GM04504 (cell line): Measurements from ENCODE around the gene CFAP77.

ENCODE experiments used
- DNase-seq: peaks from one replicate; pipeline ENCODE4 v3.0.0-alpha.2; 2012; ENCODE audit warnings: low read depth

The CFAP77 gene

DNA sequence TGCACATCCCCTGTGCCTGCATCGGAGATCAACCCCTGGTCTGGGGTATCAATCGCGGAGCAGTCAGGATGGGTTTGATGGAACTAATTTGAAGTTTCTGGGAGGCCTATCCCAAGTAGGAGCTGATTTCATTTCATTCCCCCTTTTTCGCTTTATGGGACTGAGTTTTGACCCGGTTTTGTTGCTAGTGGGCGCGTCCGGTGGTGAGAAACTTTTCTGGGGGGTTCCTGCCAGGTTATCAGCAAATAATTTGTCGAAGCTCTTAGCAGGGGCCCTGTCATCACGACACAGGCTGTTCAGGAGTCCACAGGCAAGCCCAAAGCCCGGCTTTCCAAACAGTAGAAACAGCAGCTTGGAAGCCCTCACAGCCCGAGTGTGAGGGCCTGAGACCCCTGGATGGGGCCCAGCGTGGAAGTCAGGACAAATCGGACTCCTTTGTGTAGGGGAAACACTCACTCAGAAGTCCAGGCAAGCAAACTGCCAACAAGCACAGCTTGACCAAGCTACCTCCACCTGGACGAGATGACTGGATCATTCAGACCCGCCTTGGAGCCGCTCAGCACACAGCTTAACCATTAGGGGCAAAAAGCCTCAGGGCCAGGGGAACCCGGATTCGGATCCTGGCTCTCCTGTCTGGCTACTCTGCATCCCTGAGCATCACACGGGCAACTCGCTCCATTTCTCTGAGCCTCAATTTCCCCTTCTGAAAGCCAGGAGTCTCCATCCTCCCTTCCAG lies 108.0 kb downstream of the CFAP77 start:
- no peak for DNase-seq

- DNase-seq, result no peak
Observed at GRCh38 chr9:132518626-132519025, 108.6 kb downstream of the CFAP77 start.

DNA sequence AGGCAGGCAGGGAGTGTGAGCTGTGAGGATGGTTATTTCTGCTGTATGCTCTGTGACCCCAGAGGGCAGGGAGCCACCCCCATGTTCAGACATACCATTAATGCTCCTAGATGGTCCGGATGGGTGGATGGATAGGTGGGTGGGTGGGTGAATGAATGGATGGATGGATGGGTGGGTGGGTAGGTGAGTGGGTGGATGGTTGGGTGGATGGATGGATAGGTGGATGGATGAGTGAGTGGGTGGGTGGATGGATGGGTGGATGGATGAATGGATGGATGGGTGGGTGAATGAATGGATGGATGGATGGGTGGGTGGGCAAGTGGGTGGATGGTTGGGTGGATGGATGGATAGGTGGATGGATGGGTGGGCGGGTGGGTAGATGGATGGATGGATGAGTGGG lies 109.0 kb downstream of the CFAP77 start:
- DNase-seq, result no peak

- DNase-seq, result no peak
Observed at GRCh38 chr9:132520612-132521011, 110.6 kb downstream of the CFAP77 start.

- DNase-seq, result no peak
Observed at GRCh38 chr9:132525308-132526023, 115.5 kb downstream of the CFAP77 start.

DNA sequence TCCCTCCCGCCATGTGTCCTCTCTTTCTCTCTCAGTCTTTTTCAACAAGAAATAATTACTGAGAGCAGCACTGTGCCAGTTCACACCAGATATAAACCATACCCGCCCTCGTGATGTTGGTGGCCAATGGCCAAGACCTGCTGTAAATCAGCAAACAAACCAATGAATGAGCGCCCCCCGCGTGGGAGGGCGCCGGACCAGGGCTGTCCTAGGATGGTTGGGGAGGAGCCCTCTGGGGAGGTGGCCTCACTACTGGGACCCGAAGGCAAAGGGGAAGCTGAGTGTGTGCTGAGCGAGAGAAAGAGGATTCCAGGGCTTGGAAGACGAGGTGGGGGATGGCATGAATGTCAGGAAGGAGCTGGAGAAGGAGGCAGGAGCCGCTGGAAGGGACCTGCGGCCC lies 121.2 kb downstream of the CFAP77 start:
- no peak for DNase-seq

GRCh38 chr9:132531710-132532570 lies 121.9 kb downstream of the CFAP77 start:
- no peak for DNase-seq

- no peak for DNase-seq
Observed at GRCh38 chr9:132534832-132535231, 124.8 kb downstream of the CFAP77 start.

- no peak for DNase-seq
Observed at GRCh38 chr9:132536124-132536523, 126.1 kb downstream of the CFAP77 start.

DNA sequence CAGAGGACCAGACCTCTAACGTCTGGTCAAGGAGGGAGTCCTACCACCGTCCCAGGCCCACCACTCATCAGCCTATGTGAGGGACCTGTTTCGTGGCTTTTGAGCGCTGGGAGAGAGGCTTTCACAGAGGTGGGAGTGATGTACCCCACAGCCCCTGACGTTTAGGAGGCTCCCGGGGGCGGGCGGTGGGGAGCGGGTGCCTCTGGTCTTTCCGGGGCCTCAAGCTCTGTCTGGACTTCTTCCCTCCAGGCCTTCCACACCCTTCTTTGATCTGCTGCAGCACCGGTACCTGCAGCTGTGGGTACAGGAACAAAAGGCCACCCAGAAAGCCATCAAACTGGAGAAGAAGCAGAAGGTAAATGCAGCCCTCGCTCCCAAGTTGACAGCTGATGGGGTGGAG lies 127.3 kb downstream of the CFAP77 start:
- no peak for DNase-seq

DNA sequence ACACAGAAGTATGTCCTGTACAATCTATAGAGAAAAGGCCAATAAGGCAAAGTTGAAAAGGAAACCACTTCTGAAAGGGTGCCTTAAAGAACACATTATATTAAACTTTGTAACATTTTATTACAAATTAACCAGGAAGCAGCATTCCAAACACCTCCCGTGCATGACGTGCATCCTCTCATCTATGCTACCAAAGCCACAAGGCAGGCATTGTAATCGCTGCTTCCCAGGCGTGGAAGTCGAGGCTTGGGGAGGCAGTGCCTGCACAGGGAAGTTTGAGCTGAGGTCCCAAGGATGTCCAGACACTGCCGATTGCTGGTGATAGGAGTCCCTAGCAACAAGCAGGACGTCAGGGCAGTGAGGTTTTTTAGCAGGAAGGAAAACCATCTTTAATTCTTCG lies 128.1 kb downstream of the CFAP77 start:
- no peak for DNase-seq

DNA sequence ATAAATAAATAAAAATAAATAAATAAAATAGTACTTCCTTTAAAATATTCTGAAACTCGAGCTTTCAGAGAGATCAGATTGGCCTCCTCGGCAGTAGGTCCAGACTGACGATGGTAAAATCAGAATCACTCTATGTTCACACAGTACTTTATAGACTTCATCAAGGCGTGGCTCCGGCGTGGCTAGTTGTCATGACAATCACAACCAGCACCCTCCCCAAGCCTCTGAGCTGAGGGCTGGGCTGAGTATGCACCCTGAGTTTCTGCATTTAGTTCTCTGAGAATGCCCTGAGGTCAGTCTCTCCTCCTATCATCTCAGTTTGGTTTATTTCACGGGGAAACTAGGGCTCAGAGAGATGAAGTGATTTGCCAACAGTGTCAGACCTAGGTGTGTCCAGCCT lies 129.1 kb downstream of the CFAP77 start:
- no peak for DNase-seq

- DNase-seq, result no peak
Observed at GRCh38 chr9:132541051-132541450, 131.0 kb downstream of the CFAP77 start.

DNA sequence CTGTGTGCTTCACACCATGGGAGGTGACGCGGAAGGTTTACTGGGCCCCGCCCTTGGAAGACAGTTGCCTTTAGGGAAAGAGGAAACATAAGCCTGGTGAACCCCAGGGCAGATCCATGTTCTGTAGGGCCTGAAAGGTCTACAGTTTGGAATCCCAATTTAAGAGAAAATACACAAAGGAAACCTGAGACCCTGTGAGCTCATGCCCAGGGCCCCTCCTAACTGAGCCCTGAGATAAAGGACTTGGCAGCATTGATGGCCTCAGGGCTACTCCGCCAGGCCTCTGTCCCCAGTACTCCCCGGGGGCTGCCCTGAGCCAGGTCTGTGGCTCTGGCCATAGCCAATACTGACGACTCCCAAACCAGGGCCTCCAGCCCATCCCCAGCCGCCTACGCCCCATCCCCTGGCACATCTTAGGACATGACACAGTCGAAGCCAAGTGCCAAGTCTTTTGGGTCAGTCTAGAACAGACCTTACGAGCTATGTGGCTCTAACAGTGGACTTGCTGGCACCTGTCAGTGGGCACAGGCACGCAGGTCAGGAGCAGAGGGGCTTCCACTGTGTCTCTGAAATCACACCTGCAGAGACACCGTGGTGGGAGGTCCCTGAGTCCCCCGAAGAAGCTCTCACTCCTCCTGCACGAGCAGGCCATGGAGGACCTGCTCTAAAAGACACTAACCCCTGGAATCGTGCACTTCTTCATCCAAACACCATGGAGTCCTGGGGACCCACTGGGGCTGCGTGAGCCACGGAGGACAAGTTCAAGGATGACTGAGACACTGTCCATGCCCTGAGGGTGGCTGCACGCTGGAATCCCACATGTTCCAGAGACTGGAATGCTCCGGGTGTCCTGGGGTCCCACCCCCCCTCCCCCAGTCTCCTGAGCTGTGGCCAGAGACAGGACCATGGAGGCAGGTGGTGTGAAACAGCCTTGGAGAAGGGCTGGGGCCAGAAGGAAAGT lies 132.1 kb downstream of the CFAP77 start:
- DNase-seq, result no peak

DNA sequence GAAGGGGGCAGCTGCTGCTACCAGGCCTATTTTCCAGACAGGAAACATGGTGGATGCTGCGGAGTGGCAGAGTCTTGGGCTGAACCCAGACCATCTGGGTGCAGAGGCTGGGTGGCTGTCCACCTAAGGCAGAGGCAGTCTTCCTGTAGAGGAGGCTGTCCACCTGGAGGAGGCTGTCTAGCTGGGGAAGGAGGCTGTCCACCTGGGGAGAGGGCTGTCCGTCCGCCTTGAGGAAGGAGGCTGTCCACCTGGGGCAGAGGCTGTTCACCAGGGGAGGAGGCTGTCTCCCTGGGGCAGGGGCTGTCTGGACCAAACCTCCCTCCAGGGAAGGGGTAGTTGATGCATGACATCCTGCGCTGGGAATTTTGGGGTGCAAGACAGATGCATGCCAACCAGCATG lies 133.2 kb downstream of the CFAP77 start:
- DNase-seq, result no peak

- DNase-seq, result no peak
Observed at GRCh38 chr9:132543960-132544359, 133.9 kb downstream of the CFAP77 start.

- no peak for DNase-seq
Observed at GRCh38 chr9:132545578-132545977, 135.6 kb downstream of the CFAP77 start.

DNA sequence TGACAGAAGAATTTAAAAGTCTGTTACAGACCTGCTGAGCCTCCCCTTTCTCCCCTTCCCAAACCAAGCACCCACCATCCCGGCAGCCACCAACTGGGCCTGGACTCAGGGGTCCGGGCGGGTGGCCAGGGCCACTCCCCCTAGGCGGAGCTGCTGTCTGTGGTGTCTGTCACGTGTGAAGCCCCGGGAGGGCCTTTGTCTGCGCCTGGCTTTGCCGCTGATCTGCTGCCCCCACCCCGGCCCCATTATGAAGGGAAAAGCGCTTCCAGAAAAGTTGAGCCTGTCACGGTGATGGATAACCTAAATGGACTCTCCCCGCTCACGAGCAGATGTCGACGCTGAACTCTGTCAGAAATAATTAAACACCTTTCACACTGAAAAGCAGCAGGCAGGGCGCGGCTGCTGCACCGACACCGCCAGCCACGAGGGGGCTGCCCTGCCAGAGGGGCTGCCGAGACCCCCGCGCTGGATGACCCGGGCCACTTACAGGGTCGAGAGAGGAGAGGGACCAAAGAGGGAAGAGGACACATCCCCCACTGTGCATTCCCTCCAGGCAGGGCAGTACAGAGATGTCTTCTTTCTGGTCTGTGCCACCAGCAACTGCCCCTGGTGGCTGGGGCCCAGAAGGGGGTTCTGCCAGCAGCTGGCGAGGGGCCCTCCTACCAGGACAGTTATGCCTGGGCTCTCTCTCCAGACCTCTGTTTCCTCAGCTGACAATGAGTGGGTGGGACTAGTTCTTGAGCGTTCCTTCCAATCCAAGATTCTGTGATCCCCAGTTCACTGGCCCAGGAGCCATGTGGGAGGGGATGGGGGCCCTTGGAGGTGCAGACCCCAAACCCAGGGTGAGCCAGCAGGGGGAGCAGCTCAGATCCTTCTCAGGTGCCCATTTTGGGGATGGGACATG lies 136.4 kb downstream of the CFAP77 start:
- DNase-seq, result no peak

DNA sequence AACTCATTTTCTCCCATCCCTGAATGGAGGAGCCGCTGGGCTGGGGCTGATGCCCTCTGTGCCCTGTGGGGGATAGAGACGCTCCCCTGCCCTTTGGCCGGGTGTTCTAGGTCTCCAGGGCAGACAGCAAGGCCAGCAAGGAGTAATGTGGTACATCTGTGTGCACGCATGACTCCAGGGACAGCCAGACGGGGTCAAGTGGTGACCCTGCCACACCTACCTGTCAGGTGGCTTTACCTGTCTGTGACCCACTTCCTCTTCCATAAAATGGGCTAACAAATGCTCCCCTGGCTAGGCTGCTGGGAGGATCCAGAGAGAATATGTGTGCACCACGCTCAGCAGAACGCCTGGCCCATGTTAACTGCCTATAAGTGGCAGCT lies 137.0 kb downstream of the CFAP77 start:
- no peak for DNase-seq

DNA sequence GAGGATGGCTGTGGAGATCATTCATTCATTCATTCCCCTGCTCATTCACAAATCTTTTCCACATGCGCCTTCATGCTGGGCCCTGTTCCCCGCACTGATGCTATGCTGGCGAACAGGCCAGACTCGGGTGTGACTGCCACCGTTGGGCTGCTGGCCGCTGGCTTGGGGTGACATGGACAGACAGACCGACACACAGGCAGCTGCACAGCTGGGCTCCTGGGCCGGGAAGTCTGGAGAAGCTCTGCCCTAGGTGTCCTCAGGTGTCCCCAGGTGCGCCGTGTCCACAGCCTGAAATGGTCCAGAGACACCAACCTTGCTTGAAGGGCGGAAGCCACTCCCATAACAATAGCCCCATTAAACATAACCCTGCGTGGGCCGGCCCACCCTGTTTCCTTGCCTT lies 137.4 kb downstream of the CFAP77 start:
- no peak for DNase-seq
